ENCODE data around the gene SNX10.

The SNX10 gene

DNA sequence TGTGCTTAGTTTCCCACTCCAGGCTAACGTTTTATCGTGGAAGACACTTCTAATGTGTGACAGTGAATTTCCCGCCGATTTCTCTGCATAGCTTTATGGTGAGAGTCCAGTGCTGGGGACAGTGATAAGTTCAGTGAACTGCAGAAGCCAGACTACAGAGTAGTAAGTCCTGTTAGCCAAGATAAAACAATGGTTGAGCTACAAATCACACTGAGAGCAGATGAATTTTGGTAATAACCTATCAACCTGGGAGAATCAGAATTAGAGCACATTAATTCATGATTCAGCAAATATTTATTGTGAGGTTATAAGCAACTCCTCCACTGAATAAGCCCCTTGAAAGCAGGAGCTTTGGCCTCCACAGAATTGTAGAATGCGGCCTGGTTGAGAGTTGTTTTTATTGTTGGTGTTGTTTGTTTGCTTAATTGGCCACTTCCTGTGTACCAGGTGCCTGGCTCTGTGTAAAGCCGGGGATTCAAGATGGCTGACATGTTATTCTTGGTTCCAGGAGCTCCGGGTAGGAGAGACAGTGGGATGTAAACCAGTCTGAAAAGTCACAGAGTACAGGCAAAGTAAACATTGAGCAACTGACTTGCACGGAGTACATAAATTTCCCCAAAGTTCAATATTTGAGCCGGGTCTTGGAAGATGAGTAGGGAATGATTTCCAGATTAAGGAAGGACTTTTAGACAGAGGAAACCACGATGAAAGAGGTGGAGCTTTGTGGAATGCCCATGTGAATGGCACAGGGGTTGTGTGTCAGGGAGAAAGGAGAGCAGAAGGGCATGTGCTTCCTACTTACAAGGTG lies 112.7 kb downstream of the SNX10 start:
- no peak for DNase-seq (ENCODE audit: low read depth in 2 of 2)

DNA sequence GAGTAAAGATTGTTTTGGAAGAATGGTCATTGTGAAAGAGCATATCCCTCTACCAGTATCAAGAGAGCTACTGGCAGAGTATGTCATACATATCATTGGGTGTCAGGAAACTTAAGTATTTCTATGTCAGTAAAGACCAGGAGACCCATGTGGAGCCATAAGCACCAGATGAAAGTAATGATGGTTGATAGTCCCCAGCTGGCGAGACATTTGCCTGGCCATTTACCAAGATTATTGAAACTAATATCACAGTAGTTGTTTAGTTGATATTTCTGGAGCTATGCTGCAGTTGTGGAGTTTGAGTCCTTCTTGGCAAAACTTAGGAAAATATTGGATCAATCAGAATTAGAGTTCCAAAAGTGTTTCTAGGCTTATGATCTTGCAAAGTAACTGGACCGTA lies 114.8 kb downstream of the SNX10 start:
- no peak for DNase-seq (ENCODE audit: low read depth in 2 of 2)

DNA sequence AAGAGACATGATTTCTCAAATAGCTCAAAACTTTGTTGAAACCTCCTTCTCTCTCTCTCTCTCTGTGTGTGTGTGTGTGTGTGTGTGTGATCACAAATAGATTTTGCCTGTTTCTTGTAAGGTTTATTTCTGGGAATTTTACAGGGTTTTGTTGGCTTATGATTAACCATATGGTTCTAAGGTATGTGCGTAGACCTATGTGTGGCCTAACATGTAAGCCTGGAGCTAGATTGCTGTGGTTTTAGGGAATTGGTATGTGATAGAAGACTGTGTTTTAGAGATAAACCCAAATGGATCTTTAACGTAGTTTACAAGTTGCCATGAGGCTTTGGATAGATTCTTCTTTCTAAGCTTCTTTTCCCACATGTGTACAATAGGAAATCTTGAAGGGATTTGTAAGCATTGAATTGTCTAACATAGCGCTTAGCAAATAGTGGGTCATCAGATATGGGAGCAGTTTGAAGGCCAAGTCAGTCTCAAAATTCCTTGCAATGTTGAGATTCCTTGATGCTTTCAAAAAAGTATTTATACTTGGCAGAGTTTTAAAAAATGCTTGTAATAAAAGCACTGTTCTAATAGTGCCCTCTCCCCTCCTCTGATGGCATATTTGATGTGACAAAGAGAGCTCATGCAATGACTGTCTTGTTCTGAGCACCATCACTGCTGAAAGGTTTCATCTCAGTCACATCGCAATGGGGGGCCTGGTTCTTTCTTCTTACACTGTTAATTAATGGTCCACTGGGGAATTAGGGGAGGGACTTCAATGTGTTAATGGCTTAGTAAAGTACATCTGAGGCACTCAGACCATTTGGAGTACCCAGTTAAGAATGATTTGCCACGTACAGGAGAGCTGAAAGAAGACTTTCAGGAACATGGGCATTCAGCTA lies 118.2 kb downstream of the SNX10 start:
- DNase-seq (ENCODE audit: low read depth in 2 of 2): no peak

DNA sequence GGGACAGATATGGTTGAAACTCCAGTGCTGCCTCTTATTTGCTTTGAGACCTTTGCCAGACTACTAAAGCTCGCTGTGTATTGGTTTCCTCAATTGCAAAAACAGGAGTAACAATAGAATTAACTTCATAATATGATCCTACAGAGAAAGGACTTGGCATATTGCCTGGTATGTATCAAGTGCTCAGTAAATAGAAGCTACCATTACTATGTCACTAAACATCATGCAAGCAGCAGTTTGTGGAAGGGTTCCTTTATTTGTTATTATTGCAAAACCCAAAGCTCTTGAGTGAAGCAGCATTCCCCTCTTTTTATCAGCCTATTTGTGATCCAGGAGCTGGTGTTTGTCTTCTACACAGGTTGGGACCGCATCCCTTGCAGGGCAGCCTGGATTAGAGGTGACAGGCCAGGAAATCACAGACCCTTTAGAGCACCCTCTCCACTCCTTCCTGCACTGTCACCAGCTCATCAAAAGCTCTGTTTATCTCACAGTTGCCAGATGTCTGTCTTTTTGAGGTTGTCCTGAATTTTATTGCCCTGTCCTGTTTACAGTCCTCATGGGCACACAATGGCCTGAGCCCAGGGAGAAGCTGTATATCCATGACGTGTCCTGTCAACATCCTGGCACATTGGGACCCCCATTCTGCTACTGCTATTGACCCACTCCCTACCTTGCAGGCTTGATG lies 121.5 kb downstream of the SNX10 start:
- DNase-seq (ENCODE audit: low read depth in 2 of 2): no peak

DNA sequence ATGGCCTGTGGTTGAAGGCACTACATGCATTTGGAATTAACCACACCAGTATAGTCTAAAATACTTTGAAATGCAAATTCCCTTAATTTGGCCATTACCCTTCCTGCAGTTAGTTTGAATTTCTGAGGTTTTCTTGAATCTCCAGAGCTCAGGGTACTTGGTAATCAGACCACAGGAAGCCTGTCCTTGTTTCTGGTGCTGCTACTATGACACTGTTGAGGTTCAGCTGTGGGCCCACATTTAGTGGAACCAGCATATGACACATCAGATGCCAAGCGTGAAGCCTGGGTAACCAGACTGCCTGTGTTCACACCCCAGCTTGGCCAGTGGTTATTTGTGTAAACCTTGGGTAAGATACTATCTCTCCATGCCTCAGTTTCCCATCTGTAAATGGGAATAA lies 124.3 kb downstream of the SNX10 start:
- no peak for DNase-seq (ENCODE audit: low read depth in 2 of 2)

DNA sequence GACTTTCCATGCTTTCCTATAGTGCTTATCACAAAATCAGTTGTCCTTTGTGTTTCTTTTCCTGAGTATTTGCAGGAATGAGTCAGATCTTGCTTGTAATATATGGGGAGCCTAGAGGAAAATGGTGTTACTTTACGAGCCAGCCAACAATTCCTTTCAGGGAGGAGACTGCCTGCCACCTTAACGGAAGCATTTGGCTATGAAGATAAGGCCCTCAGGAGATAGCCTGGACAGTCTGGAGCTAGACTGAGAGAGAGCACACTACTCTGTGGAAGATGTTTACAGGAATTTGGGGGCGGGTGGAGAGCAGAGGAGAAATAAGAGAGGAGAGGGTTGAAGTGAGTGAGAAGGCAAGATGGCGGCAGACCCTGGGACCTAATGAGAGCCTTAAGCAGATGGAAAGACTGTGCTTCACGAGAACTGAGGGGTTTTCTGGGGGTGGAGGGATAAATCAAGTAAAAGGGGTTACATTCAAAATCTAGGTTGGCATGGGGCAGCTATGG lies 126.3 kb downstream of the SNX10 start:
- no peak for DNase-seq (ENCODE audit: low read depth in 2 of 2)

DNA sequence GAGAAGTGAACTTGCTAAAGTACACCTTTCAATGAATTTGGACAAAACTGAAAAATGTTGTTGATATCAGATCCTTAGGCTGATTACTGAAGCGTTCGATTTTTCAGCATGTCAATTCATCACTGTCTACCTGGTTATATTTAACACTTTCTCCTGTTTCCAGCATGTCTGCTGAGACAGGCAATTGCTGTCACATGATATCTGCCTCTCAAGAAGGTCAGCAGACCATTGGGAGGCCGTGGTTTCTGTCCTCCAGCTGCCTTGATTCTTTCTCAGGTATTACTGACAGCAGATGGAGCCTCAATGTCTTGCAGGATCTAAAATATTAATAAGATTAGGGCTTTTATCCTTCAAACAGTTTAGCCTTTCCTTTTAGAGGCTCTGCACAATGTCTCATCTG lies 127.5 kb downstream of the SNX10 start:
- no peak for DNase-seq (ENCODE audit: low read depth in 2 of 2)

DNA sequence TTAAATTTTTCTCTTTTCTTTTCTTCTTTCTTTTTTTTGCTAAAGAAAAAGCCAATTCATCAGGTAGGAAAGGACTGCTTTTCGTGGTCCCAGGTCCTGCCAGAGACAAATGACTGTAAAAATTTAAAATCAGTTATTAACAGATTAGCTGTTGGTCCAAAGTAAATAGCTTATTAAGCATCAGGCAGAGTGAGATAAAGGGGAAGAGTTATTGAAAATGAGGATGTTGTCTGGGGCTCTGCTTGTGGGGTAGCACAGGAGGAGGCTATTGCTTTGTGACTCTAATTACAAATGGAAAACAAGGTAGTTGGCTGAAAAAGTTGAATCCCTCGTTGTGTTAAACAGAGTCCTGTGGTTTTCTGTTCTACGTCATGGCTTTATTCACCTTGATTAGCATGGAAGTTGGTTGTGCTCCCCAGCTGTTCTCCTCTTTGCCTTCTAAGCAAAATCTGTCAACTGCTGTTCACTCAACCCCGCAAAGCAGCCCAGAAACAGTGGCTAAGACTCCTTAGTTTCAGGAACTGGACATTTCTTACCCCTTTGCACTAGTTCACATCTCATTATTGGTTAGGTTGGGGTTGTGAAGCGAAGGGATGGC lies 128.9 kb downstream of the SNX10 start:
- no peak for DNase-seq (ENCODE audit: low read depth in 2 of 2)

DNA sequence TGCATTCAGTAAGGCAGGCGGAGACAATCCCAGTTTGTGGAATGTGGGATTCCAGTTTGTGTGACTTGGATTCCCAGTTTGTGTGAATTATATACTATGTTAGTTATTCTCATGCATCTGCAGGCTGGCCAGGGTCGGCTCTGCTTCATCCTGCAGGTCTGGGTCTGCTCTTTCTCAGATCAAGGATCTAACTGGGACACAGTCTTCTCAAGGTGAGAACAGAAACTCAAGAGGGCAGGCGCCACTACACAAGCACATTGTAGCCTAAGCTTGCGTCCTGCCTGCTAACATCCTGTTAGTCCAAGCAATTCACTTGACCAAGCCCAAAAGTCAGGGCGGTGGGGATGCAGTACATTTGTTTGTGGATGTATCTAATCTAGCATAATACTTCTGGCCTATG lies 131.1 kb downstream of the SNX10 start:
- no peak for DNase-seq (ENCODE audit: low read depth in 2 of 2)

DNA sequence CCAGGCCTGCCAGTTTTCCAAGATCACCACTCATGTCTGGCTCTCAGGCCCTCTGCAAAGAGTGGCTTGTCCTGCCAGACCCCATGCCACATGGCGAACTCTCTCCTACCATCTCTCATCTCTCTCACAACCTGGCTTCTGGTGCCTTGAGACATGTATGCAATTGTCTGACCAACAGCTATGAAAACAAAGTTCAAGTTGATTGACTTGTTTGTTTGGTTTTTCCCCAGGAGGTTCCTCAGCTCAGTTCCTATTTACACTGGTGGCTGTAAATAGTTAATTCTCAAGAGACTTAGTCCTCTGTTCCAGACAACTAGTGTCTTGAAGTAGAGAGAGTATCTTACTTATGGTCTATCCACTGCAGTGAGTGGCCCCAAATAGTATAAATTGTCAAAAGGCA lies 131.8 kb downstream of the SNX10 start:
- no peak for DNase-seq (ENCODE audit: low read depth in 2 of 2)

Data from stimulated activated CD4-positive, alpha-beta T cell treated with anti-CD3 and anti-CD28 coated beads, Interleukin-15, amount 100 ng/mL, for 48 hours (primary cell).